Stomach (tissue), 4 donors: Measurements from ENCODE around the gene DDC.

Experiments
- EP300 ChIP-seq: sonication (generic); formaldehyde crosslinking; IDR thresholded peaks from one replicate; pipeline ENCODE4 v1.6.1; 2017; ENCODE audit warnings: antibody characterized with exemption
- POLR2A ChIP-seq, 4 donors: fragments of 450-650 bp; IDR thresholded peaks; one replicate each; pipeline ENCODE4 v1.6.1; 2016; ENCODE audit warnings: antibody characterized with exemption in 4 of 4, control low read depth in 2 of 4, mild to moderate bottlenecking in 1 of 4, moderate library complexity in 1 of 4
- TF ChIP-seq, protein P1 (sequence below), 7 experiments: fragments of 450-650 bp in 4 of 7; fragments of 200-600 bp in 3 of 7; sonication (generic) in 3 of 7; IDR thresholded peaks; one replicate each; pipeline ENCODE4 v1.5.1; 2016 to 2019; ENCODE audit warnings: antibody characterized with exemption in 7 of 7, control low read depth in 2 of 7, mild to moderate bottlenecking in 1 of 7

DNA sequence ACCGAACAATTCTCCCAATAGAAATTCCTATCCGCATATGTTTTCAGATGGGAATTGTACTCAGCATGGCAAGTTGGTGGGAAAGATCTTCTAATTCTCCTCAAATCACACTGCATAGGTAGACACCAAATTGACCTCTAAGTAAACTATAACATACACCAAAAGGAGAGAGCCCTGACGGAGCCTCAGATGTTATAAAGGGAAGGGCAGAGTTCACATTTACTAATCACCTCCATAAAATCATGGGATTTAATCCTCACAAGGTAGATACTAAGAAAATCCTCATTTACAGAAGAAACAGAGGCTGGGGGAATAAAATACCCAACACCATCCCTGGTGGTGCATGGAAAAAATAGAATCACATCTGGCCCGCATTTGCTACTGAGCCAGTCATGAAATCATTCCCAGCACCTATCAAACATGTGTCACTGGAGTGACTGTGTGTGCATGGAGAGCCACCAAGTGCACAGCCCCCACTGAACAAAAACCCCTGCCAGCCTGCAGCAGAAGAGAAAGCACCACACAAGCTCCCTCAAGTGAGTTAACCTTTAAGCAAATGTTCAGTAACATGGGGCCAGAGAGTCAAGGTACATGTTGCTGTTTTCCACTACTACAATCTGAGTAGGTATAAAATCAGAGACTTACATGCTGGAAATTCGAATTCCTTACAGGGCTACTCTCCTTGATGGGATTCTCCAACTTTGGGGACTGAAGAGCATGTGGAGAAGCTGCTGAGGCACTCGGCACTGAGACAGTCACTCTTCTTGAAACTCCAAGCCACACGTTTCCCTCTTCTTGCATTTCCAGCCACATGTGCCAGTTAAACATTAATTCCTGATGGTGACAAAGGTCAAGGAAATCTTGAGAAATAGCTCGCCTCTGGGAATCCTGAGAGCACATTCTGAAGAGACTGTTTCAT, at the start of gene DDC:
- TF ChIP-seq, protein P1, sequence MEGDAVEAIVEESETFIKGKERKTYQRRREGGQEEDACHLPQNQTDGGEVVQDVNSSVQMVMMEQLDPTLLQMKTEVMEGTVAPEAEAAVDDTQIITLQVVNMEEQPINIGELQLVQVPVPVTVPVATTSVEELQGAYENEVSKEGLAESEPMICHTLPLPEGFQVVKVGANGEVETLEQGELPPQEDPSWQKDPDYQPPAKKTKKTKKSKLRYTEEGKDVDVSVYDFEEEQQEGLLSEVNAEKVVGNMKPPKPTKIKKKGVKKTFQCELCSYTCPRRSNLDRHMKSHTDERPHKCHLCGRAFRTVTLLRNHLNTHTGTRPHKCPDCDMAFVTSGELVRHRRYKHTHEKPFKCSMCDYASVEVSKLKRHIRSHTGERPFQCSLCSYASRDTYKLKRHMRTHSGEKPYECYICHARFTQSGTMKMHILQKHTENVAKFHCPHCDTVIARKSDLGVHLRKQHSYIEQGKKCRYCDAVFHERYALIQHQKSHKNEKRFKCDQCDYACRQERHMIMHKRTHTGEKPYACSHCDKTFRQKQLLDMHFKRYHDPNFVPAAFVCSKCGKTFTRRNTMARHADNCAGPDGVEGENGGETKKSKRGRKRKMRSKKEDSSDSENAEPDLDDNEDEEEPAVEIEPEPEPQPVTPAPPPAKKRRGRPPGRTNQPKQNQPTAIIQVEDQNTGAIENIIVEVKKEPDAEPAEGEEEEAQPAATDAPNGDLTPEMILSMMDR (IDR thresholded peaks at IDR 0.05): no peak
- no peak for TF ChIP-seq POLR2A (IDR thresholded peaks at IDR 0.05)
- TF ChIP-seq EP300: no peak
